GM18526 (cell line): ENCODE results near the gene RRP15.

Source experiments
- POLR2A ChIP-seq: IDR thresholded peaks from 3 replicates; pipeline ENCODE4 v1.6.1; 2011; ENCODE audit not compliant: insufficient read length; ENCODE audit errors: extremely low read depth

RRP15 gene

DNA sequence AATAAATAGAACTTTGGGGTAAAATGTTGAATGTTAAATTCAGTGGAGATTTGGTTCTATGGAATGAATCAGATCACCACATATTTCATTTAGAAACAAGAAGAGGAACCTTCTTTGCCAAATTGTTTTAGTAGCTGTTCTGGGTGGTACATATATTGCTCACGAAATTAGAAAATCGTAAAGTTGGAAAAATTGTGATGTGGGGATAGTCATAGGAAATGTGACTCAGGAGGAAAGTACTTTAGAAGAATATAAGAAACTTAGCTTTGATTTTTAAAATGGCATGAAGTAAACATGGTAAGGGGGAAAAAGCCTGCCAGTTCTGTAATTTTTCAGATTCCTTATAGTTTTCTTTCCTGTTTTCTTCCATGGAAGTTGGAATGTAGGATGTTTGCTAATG lies 27.4 kb downstream of the RRP15 start:
- TF ChIP-seq POLR2A = no peak

DNA sequence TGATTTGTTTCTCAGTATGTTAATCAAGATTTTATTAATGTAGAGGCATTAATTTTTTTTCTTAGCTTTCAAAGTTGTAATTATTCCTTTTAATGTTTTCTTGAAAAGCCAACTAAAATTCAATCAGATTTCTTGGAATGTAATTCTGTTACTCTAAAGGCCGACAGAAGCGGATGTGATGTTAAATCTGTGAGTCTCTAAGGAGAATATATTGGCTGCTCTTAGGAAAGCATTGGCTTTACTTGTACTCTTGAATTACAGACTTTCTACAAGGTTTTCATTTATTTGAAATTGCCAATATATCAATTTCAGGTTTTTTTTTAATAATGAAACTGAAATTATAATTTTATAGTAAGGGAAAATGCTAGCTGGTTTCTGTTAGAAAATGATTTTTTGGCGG lies 29.2 kb downstream of the RRP15 start:
- TF ChIP-seq POLR2A = no peak

DNA sequence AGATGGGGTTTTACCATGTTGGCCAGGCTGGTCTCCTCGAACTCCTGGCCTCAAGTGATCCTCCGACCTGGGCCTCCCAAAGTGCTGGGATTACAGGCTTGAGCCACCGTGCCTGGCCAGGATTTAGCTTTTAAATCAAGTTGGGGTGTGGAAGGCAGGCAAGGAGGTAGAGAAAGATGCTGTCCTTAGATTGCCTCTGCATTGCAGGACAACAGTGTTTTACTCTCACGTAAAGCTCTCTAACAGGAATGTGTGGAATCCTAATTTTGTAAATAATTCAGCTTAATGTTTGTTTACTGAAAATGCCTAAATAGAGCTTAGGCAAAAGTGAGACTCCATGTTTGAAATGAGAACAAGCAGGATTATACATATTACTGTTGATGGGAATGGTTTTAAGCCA lies 30.5 kb downstream of the RRP15 start:
- no peak for TF ChIP-seq POLR2A

DNA sequence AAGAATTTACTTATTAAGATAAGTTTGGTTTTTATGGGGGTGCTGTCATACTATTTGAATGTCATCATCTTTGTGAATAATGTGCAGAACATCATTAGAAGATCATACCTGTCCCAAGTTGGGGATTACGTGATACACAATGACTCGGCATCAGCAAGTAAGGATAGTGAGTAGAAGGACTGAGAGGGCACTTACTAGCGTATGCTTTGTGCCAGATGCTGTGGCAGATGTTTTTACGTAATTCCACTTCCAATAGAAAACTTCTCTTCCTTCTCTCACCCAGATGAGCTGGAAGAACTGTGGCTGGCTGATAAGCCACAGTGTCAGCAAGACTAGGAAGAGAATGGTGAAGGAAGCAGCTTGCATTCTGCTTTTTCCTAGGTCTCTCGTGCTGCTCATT lies 32.0 kb downstream of the RRP15 start:
- TF ChIP-seq POLR2A = no peak

DNA sequence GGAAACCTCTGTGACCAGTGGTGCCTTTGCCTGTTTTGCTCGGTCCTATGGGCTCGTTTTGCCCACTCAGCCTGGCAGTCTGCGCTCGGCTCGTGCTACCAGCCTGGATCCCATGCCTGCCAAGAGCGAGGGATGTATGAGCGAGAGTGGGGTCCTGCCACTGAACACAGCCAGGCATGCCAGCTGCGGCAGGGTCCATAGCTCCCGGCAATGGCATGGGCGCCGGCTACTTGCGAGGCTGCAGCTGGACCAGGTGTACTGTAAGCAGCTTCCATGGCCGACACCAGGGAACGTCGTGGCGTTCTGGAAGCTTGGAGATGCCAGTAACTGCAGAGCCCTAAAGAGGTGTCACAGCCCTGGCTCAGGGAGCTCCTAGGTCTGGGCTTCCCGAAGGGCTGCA lies 37.7 kb downstream of the RRP15 start:
- TF ChIP-seq POLR2A = no peak

DNA sequence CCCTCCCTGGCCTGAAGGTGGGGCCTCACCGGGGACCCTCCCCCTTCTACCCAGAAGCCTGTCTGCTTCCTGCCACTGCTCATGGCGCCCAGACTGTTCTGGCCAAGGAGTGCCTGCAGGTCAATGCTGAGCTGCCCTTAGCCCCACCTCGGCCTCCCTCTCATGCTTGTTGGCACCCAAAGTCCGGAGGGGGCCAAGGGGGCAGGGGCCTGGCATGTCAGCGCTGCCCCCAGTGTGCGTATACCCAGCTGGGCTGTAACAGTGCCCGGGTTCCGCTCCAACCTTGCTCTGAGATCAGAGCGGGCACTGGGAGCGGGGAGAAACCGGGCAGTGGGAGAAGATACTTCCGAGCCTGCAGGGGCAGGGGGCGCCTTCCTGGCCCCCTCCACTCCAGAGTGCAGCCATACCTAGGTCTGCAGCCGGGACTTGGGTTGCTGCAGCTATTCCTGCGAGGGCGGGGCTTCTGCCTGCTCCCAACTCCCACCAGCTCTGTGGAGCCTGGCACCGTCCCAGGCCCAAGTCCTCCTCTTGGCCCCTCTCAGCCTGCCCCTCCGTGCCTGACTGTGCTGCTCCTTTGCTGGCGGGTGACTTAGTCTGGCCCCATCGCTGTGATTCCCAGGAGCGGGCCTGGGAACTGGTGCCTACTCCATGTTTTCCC lies 38.6 kb downstream of the RRP15 start:
- TF ChIP-seq POLR2A = no peak

DNA sequence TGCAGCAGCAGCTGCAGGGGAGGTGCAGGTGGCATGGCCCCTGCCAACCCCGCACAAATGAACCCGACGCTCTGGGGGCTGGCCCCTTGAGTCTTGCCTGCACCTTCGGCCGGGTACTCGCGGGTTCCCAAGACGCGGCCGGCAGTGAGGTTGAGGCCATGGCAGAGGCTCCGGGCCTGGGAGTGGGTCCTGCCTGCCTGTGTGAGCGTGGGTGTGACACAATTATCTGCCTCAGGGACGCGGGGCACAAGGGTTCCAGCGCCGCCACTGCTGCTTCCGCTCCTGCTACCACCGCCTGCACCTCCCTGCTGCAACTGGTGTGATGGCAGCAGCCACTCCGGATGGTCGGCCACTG lies 39.1 kb downstream of the RRP15 start:
- no peak for TF ChIP-seq POLR2A

DNA sequence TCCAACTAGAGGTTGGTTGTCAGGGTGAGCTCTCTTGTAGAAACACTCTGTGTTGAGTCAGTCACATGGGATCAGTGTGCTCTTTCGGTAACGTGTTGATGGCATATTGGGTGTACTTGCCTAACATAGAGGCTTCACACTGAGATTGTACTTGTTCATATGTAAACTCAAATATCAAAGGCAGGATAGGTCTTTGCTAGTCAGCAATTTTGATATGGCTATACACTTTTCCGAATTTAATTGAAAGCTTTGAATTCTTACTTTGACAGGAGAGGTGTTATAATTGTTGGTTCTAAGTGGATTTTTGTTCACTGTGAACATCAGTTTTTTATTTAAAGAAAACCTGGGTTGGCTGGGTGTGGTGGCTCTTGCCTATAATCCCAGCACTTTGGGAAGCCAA lies 43.7 kb downstream of the RRP15 start:
- no peak for TF ChIP-seq POLR2A

DNA sequence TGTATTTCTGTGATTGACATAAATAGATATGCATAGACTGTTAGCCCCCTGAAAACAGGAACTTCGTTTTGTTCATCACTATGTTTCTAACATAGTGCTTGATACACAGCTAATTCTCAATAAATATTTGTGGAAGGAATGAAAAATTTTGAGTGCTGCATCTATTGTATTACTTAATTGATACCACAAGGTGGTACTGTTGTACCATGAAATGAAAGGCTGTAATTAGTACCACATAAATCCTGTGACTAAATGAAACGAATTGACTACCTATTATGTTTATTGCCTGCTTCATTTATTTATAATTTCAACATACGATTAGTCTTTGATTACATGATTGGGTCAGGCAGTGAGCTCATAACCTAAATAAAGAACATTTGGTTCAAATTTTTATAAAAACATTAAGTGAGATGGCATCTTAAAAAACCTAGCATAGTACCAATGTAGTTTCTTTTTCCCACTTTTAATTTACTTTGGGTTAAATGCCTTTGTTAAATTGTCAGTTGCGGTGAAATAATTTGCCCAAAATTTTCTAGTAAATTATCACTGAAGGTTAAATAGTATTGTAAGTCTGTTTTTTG lies 45.0 kb downstream of the RRP15 start:
- TF ChIP-seq POLR2A = no peak

DNA sequence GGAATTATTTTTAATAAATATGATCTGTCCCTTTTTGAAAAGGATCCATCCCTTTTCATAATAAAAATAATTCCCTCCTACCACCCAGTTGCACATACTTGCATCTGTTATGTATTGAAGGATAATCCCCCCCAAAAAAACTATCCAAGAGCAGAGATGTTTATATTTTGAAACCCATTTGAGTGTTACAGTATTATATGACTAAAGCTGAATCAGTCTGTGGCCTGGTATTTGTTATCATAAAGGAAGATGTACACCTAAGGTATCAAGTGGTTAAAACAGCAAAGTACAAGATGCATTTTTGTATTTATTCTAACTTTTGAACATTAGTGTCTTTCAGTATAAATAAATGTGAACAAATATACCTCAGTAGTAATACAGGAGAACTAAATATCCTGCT lies 47.3 kb downstream of the RRP15 start:
- no peak for TF ChIP-seq POLR2A

DNA sequence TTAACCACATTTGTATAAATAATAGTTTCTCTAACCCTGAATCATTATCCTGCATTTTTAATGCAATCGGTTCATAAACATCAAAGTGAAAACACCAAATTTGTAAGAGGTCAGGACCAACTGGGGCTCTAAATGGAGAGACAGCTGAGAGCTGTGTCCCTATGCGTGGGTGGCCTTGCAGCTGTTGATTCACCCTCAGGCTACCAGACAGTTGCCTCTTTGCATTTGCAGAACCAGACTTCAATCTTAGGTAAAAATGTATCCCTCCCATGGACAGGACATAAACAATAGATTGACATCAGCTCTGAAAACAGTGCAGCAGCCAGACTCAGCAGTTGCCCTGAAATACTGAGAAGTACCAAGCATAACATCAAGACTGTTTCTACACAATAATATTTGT lies 51.2 kb downstream of the RRP15 start:
- TF ChIP-seq POLR2A = no peak

DNA sequence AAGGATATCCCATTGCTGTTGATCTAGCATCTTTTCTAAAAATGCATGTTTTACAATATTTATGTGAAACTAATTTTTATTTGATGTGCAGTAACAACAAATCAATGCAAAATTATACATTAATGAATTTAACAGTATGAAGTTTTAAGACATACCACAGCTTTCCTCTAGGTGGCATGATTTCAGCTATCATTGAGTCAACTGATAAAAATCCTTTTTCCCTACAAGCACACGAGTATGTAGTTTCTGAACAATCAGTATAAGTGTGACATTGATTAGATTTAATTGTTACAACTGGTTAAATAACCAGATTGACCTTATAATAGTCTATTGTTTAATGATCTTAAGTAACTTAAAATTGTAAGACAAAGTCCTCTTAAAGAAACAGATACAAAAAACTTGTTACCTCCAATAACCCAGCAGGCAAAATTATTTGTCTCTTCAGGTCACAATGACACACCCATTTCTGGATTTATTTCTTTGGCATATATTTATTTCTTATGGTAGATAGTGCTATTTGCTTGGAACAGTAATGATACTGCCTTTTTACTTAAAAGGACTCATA lies 54.3 kb downstream of the RRP15 start:
- no peak for TF ChIP-seq POLR2A

DNA sequence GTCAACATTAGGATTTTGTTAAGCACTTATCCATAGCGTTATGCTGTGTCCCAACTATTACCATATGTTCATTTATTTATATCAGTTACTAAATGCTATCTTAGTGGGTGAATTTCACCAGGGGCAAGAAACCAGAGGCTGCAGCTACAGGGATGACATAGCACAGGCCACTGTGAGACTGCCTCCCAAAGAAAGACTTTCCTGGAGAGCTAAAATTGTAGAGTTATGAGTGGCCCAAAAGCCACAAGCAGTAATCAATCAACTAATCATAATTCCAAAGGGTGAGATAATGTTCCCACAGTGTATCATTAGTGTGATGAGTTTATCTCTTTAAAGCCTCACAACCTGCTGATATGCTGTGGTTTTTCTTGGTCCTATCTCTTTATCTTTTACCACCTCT lies 56.2 kb downstream of the RRP15 start:
- TF ChIP-seq POLR2A = no peak

DNA sequence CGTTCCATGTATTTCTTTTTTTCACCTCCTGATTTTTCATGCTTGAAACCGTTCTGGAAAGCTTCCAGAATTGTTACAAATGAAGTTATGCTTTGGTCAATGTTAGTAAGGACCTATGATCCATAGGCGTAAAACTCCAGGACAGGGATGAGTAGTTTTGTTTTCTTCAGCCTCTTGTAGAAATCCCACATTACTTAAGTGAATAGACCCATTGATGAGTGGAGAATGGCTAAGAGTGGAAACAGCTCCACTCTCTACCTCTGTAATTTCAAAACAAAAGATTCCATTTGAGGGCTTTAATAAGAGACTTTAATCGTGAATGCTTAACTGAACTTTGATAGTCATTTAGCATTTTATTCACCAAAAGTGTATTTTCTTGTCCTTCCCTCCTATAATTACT lies 57.0 kb downstream of the RRP15 start:
- TF ChIP-seq POLR2A = no peak

DNA sequence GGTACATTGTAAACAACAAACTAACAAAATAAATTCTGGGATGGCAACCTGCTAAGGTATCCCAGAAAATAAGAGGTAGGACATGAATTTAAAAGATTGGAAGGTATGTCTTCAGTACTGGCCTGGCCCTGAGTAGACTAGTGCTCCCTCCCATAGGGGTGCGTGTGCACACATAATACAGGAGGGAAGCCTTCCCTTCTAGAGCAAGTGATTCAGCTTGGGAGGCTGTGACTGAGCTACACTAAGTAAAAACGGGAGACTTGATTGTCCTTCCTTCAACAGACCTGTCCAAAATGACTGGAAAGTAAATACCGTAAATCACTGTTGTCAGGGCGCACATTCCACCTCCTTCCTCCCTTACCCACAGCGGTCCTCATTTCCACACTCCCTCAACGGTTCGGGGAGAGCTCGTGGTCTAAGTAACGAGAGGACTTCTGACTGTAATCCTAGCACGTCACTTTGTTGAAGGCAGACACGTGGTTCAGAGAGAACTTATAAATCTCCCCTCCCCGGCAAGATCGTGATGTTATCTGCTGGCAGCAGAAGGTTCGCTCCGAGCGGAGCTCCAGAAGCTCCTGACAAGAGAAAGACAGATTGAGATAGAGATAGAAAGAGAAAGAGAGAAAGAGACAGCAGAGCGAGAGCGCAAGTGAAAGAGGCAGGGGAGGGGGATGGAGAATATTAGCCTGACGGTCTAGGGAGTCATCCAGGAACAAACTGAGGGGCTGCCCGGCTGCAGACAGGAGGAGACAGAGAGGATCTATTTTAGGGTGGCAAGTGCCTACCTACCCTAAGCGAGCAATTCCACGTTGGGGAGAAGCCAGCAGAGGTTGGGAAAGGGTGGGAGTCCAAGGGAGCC lies 60.0 kb downstream of the RRP15 start, which contains the start of gene TGFB2:
Gene TGFB2, plus strand, starts transcription at position 523 of the 859 bp plus-strand sequence. CDS start 1,366 bp downstream, outside the sequence.
- no peak for TF ChIP-seq POLR2A
